IMR-90 (cell line): ENCODE measurements around the gene IARS2. TPM values are rescaled to one million over a fixed set of nuclear protein-coding genes. Genes with fewer than 3 reads are reported as not detected.

ENCODE experiments used
- ATAC-seq: fragments of 200-7000 bp; cut with Tn5 transposase; 2 replicates; pipeline ENCODE4 v1.9.1; 2020; ENCODE audit warnings: low read depth, mild to moderate bottlenecking, moderate library complexity
- BruUV-seq: library from RNA; stranded (reverse); fragments of 400-500 nt; replicated peaks from 2 replicates; lab custom pipeline; 2021; lab: Mats Ljungman, UMichigan
- CTCF ChIA-PET: fragments of 300-600 bp; formaldehyde crosslinking; extraction: SDS; loops from one replicate; lab custom pipeline; 2021; ENCODE audit warnings: antibody characterized with exemption; lab: Yijun Ruan, JAX
- POLR2A ChIA-PET: fragments of 300-600 bp; sonication (Branson Sonifier 250); formaldehyde crosslinking; loops from one replicate; lab custom pipeline; 2022; ENCODE audit warnings: antibody characterized with exemption; ENCODE audit not compliant: unreplicated experiment; lab: Charles Lee
- DNase-seq: peaks from one replicate; pipeline ENCODE4 v3.0.0; 2013
- H2AFZ ChIP-seq: replicated peaks from 2 replicates; pipeline ENCODE3; 2013; ENCODE audit warnings: low read length, mild to moderate bottlenecking; ENCODE audit not compliant: poor library complexity
- H2AK5ac ChIP-seq: 2 replicates; pipeline ENCODE4 v1.6.1; 2013; ENCODE audit warnings: low read depth, low read length, inconsistent platforms
- H2AK9ac ChIP-seq: replicated peaks from 2 replicates; pipeline ENCODE3; 2013; ENCODE audit warnings: mild to moderate bottlenecking, low read depth, low read length, moderate library complexity; ENCODE audit not compliant: poor library complexity
- H2BK120ac ChIP-seq: 2 replicates; pipeline ENCODE4 v1.6.1; 2013; ENCODE audit warnings: low read depth, low read length, inconsistent platforms
- H2BK15ac ChIP-seq: 3 replicates; pipeline ENCODE4 v1.6.1; 2013; ENCODE audit warnings: low read depth, low read length, inconsistent platforms
- H2BK20ac ChIP-seq: 2 replicates; pipeline ENCODE4 v1.6.1; 2013; ENCODE audit warnings: low read depth, mild to moderate bottlenecking, inconsistent platforms, low read length, moderate library complexity
- H2BK5ac ChIP-seq: 2 replicates; pipeline ENCODE4 v1.6.1; 2013; ENCODE audit warnings: mild to moderate bottlenecking, low read depth, low read length, inconsistent platforms; ENCODE audit not compliant: poor library complexity, severe bottlenecking
- H3K14ac ChIP-seq: replicated peaks from 2 replicates; pipeline ENCODE4 v1.6.1; 2013; ENCODE audit warnings: low read depth, low read length, inconsistent platforms
- H3K18ac ChIP-seq: 2 replicates; pipeline ENCODE4 v1.6.1; 2013; ENCODE audit warnings: low read depth, low read length, control low read depth
- H3K23ac ChIP-seq: 2 replicates; pipeline ENCODE4 v1.6.1; 2013; ENCODE audit warnings: low read depth, low read length, inconsistent platforms
- H3K27ac ChIP-seq: 2 replicates; pipeline ENCODE4 v1.5.1; 2013; ENCODE audit warnings: mild to moderate bottlenecking, control low read depth, low read length; ENCODE audit not compliant: insufficient read depth
- H3K27me3 ChIP-seq: 2 replicates; pipeline ENCODE4 v1.6.1; 2013; ENCODE audit warnings: low read length; ENCODE audit not compliant: control insufficient read depth, insufficient read depth
- H3K36me3 ChIP-seq: 2 replicates; pipeline ENCODE4 v1.6.1; 2013; ENCODE audit warnings: low read length, mixed read lengths; ENCODE audit not compliant: control insufficient read depth, insufficient read depth
- H3K4ac ChIP-seq: 2 replicates; pipeline ENCODE4 v1.6.1; 2013; ENCODE audit warnings: low read depth, low read length, inconsistent platforms
- H3K4me1 ChIP-seq: 2 replicates; pipeline ENCODE4 v1.6.1; 2013; ENCODE audit warnings: low read length, mixed read lengths; ENCODE audit not compliant: control insufficient read depth, insufficient read depth
- H3K4me2 ChIP-seq: 2 replicates; pipeline ENCODE4 v1.6.1; 2013; ENCODE audit warnings: low read depth, mild to moderate bottlenecking, control low read depth, low read length, moderate library complexity
- H3K4me3 ChIP-seq: 2 replicates; pipeline ENCODE4 v1.5.1; 2013; ENCODE audit warnings: low read depth, mild to moderate bottlenecking, control low read depth, low read length, moderate library complexity; ENCODE audit not compliant: insufficient read depth
- H3K56ac ChIP-seq: 2 replicates; pipeline ENCODE4 v1.6.1; 2013; ENCODE audit warnings: low read length, inconsistent platforms; ENCODE audit not compliant: insufficient read depth; ENCODE audit errors: extremely low read depth
- H3K79me1 ChIP-seq, 2 experiments: 2 replicates each; pipeline ENCODE4 v1.6.1; 2013; ENCODE audit warnings: low read length in 2 of 2, inconsistent platforms in 1 of 2, low read depth in 1 of 2
- H3K9ac ChIP-seq: 2 replicates; pipeline ENCODE4 v1.6.1; 2013; ENCODE audit warnings: low read depth, low read length, control low read depth
- H3K9me1 ChIP-seq: 2 replicates; pipeline ENCODE4 v1.6.1; 2013; ENCODE audit warnings: low read length, inconsistent platforms; ENCODE audit not compliant: insufficient read depth
- H3K9me3 ChIP-seq: 2 replicates; pipeline ENCODE4 v1.6.1; 2013; ENCODE audit warnings: low read length; ENCODE audit not compliant: control insufficient read depth, insufficient read depth
- H4K20me1 ChIP-seq: 2 replicates; pipeline ENCODE4 v1.6.1; 2013; ENCODE audit warnings: low read length, inconsistent platforms; ENCODE audit not compliant: insufficient read depth
- H4K5ac ChIP-seq: 2 replicates; pipeline ENCODE4 v1.6.1; 2013; ENCODE audit warnings: mild to moderate bottlenecking, low read depth, low read length, control low read depth
- H4K8ac ChIP-seq, 2 experiments: 2 replicates each; pipeline ENCODE4 v1.6.1; 2013; ENCODE audit warnings: low read depth in 2 of 2, low read length in 2 of 2, control low read depth in 1 of 2, inconsistent platforms in 1 of 2
- H4K91ac ChIP-seq: 2 replicates; pipeline ENCODE4 v1.6.1; 2013; ENCODE audit warnings: low read depth, low read length, inconsistent platforms; ENCODE audit not compliant: insufficient read depth
- CEBPB ChIP-seq: IDR thresholded peaks from 2 replicates; pipeline ENCODE4 v1.6.1; 2012; ENCODE audit warnings: low read depth, low read length, improper control_type of control experiment
- FOS ChIP-seq: fragments of 150-350 bp; IDR thresholded peaks from 2 replicates; pipeline ENCODE4 v1.6.1; 2016; ENCODE audit warnings: low read depth, low read length
- MXI1 ChIP-seq: IDR thresholded peaks from 2 replicates; pipeline ENCODE4 v1.6.1; 2012; ENCODE audit warnings: low read depth, mild to moderate bottlenecking, low read length, moderate library complexity, borderline replicate concordance
- POLR2A ChIP-seq: IDR thresholded peaks from 2 replicates; pipeline ENCODE4 v1.6.1; 2012; ENCODE audit warnings: mild to moderate bottlenecking, low read depth, low read length
- WGBS, 2 experiments: methylation state at CpG; one replicate each; pipeline versions ENCODE4 v1.1.5 to v1.1.7; 2013; ENCODE audit warnings: missing lambda C conversion rate in 2 of 2; ENCODE audit not compliant: insufficient read length in 1 of 2; ENCODE audit errors: extremely low coverage in 2 of 2; 5-methylcytosine and 5-hydroxymethylcytosine counted together
- dilution Hi-C: fragments of 300-500 bp; cut with HindIII; formaldehyde crosslinking; loops from one replicate; pipeline ENCODE4 v1.14.3; 2018; ENCODE audit warnings: low sequenced_read_pairs; ENCODE audit not compliant: unreplicated experiment
- in situ Hi-C: fragments of 300-500 bp; cut with MboI; formaldehyde crosslinking; loops from 3 replicates; pipeline ENCODE4 v1.14.3; 2019; ENCODE audit warnings: low sequenced_read_pairs, inconsistent platforms, mixed read lengths
- intact Hi-C: fragments of 100-400 bp; cut with micrococcal nuclease; formaldehyde crosslinking; loops from 2 replicates; pipeline ENCODE4 v1.10.0; 2022
- polyA plus RNA-seq, 3 experiments: library from polyadenylated mRNA; depleted of rRNA; stranded (reverse); fragments of >200 nt; gene quantifications; 2 replicates each; pipeline ENCODE4 v1.2.3, GENCODE V29; 2012; ENCODE audit warnings: low replicate concordance in 1 of 3
- total RNA-seq: library from RNA; depleted of rRNA; stranded (reverse); fragments of >200 nt; gene quantifications from 2 replicates; pipeline ENCODE4 v1.2.3, GENCODE V29; 2012
- TF ChIP-seq, protein P1 (sequence below): fragments of 150-350 bp; IDR thresholded peaks from 2 replicates; pipeline ENCODE4 v1.6.1; 2016; ENCODE audit warnings: low read depth, mild to moderate bottlenecking, low read length, moderate library complexity, borderline replicate concordance

Gene IARS2
- total and polyA plus RNA-seq, 2 of the 4 experiments (the other 2 are of a cell fraction): 34.8 to 77.4 TPM

DNA sequence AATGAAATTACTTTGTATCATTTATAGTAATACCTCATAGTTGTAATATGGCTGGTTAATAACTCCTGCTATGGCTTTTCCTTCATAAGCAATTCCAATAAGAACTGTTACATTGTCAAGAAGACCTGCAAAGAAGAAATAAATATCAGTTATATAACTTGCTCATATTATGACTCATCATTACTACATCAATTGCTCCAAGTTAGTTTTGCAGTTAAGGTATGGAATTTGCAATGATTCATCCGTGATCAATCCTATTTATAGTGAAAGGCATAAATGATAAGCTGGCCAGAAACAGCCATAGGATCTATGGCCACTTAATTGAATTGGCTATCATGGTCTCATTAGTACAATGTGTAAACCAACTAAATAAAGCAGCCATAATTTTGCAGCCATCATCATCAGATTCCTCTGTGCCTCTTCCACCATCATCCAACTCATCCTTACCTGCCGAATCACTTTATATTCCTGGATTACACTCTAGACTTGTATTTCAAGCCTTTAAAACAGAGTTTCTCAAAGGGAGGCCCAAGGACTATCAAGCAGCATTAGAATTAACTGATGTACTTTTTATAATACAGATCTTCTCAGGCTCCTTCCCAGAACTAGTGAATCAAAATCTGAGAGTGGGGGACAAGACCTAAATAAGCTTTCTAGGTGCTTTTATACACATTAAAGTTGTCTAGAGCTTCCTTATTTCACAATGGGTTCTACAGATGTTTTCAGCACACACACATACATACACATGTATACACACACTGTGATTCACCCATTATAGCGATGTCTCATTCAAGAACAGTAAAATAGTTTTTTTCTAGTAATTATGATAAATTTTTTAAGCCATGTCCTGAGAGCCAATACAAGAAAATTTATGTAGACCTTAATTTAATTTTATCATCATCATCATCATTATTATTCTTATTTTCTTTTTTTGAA, 26.4 kb upstream of the IARS2 start:
- no CpG with 5 or more reads among the region's 3 CpGs for WGBS, 2 experiments
- DNase-seq: peak; percentile 66

More for the DNA sequence above, 26.4 kb upstream of the IARS2 start:
- in situ Hi-C loops: no loop called here
- H4K91ac ChIP-seq: no peak overlapping the region
- no peak for ATAC-seq
- no peak overlapping the region for H3K4ac ChIP-seq
- intact Hi-C loops: loop anchor here (2.0 kb wide), 1 partner anchor 21 kb away; the partner anchor contains the start of gene EPRS1
- no peaks in the 10 kb centered on the region for H4K20me1 ChIP-seq
- H3K4me2 ChIP-seq: no peak overlapping the region
- no peak overlapping the region for H3K23ac ChIP-seq
- ChIA-PET CTCF (no interaction called here), POLR2A (no interaction called here)
- H3K9me1 ChIP-seq: no peaks in the 10 kb centered on the region
- no TSS peak for BruUV-seq
- H3K4me3 ChIP-seq: no peak overlapping the region
- no peak overlapping the region for H3K14ac ChIP-seq
- H3K27ac ChIP-seq: no peak overlapping the region
- no peak overlapping the region for H2BK120ac ChIP-seq
- H2AK9ac ChIP-seq: no peak overlapping the region
- H2BK15ac ChIP-seq: no peak overlapping the region
- H2AK5ac ChIP-seq: no peak overlapping the region
- TF ChIP-seq POLR2A (no peak), CEBPB (peak; percentile 70; the same call in 1 of the 2 replicates), MXI1 (no peak), FOS (peak; percentile 86)
- TF ChIP-seq, protein P1, sequence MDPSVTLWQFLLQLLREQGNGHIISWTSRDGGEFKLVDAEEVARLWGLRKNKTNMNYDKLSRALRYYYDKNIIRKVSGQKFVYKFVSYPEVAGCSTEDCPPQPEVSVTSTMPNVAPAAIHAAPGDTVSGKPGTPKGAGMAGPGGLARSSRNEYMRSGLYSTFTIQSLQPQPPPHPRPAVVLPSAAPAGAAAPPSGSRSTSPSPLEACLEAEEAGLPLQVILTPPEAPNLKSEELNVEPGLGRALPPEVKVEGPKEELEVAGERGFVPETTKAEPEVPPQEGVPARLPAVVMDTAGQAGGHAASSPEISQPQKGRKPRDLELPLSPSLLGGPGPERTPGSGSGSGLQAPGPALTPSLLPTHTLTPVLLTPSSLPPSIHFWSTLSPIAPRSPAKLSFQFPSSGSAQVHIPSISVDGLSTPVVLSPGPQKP: no peak
- H3K27me3 ChIP-seq: no peaks in the 10 kb centered on the region
- no peak overlapping the region for H4K8ac ChIP-seq
- no peak overlapping the region for H2BK20ac ChIP-seq
- H3K9me3 ChIP-seq: no peaks in the 10 kb centered on the region
- dilution Hi-C loops: no loop called here
- H3K18ac ChIP-seq: no peak overlapping the region
- H3K36me3 ChIP-seq: peaks cover 12% of the 10 kb centered on the region
- H4K5ac ChIP-seq: no peak overlapping the region
- peaks cover 3% of the 10 kb centered on the region; the same call in 1 of the 2 replicates for H3K4me1 ChIP-seq
- H2BK5ac ChIP-seq: no peak overlapping the region
- no peak overlapping the region for H3K9ac ChIP-seq
- no peak overlapping the region for H3K56ac ChIP-seq
- no peak overlapping the region for H2AFZ ChIP-seq
- no peaks in the 10 kb centered on the region for H3K79me1 ChIP-seq
